IPS-18a (cell line): Measurements from ENCODE around the gene FCSK.
"Not testable (repeated sequence)": the region's sequence is repeated elsewhere in the genome, so short reads cannot be mapped to it uniquely, and the experiment has no call there.

ENCODE experiments used
- H3K27ac ChIP-seq: one replicate; pipeline ENCODE4 v1.5.1; 2013; ENCODE audit warnings: low read length
- H3K27me3 ChIP-seq: one replicate; pipeline ENCODE4 v1.6.1; 2013; ENCODE audit warnings: mild to moderate bottlenecking, low read length; ENCODE audit not compliant: control insufficient read depth, insufficient read depth
- H3K36me3 ChIP-seq: one replicate; pipeline ENCODE4 v1.6.1; 2013; ENCODE audit warnings: low read depth, low read length; ENCODE audit not compliant: control insufficient read depth
- H3K4me1 ChIP-seq: one replicate; pipeline ENCODE4 v1.6.1; 2013; ENCODE audit warnings: low read depth, low read length; ENCODE audit not compliant: control insufficient read depth
- H3K4me3 ChIP-seq: one replicate; pipeline ENCODE4 v1.5.1; 2013; ENCODE audit warnings: low read length
- H3K9ac ChIP-seq: one replicate; pipeline ENCODE4 v1.6.1; 2013; ENCODE audit warnings: mild to moderate bottlenecking, low read length, moderate library complexity
- H3K9me3 ChIP-seq: one replicate; pipeline ENCODE4 v1.6.1; 2013; ENCODE audit warnings: low read depth, low read length; ENCODE audit not compliant: control insufficient read depth

Gene FCSK

GRCh38 chr16:70442344-70442743 lies 12.1 kb upstream of the FCSK start:
- Histone ChIP-seq H3K27me3 (no peaks in the 10 kb centered on the region), H3K4me1 (peaks cover 12% of the 10 kb centered on the region), H3K4me3 (no peak overlapping the region), H3K36me3 (no peaks in the 10 kb centered on the region), H3K27ac (no peak overlapping the region), H3K9me3 (no peaks in the 10 kb centered on the region), H3K9ac (no peak overlapping the region)

GRCh38 chr16:70444249-70445063 lies 9.9 kb upstream of the FCSK start:
- Histone ChIP-seq H3K27ac (no peak overlapping the region), H3K27me3 (no peaks in the 10 kb centered on the region), H3K9ac (no peak overlapping the region), H3K36me3 (no peaks in the 10 kb centered on the region), H3K9me3 (no peaks in the 10 kb centered on the region), H3K4me3 (no peak overlapping the region), H3K4me1 (peaks cover 3% of the 10 kb centered on the region)

GRCh38 chr16:70448075-70448474 lies 6.3 kb upstream of the FCSK start:
- Histone ChIP-seq H3K9ac (no peak overlapping the region), H3K27ac (no peak overlapping the region), H3K4me3 (no peak overlapping the region), H3K36me3 (no peaks in the 10 kb centered on the region), H3K4me1 (peaks cover 3% of the 10 kb centered on the region), H3K9me3 (no peaks in the 10 kb centered on the region), H3K27me3 (no peaks in the 10 kb centered on the region)

GRCh38 chr16:70450142-70451003 lies 4.0 kb upstream of the FCSK start:
- not testable (repeated sequence) for H3K9me3 ChIP-seq, H3K4me3 ChIP-seq, H3K36me3 ChIP-seq, H3K27ac ChIP-seq, H3K9ac ChIP-seq, H3K27me3 ChIP-seq, H3K4me1 ChIP-seq

GRCh38 chr16:70451004-70451340 lies 3.4 kb upstream of the FCSK start:
- H3K27me3 ChIP-seq, H3K4me1 ChIP-seq, H3K9me3 ChIP-seq, H3K27ac ChIP-seq, H3K4me3 ChIP-seq, H3K9ac ChIP-seq, H3K36me3 ChIP-seq: not testable (repeated sequence)

- Histone ChIP-seq H3K4me3 (peak overlapping the region; percentile 88), H3K27ac (no peak overlapping the region), H3K36me3 (no peaks in the 10 kb centered on the region), H3K9ac (peak overlapping the region; percentile 86), H3K27me3 (no peaks in the 10 kb centered on the region), H3K9me3 (no peaks in the 10 kb centered on the region), H3K4me1 (peaks cover 4% of the 10 kb centered on the region)
Measured at GRCh38 chr16:70453117-70453891, 1.1 kb upstream of the FCSK start.

- peak overlapping the region; percentile 99 for H3K27ac ChIP-seq
- peak overlapping the region; percentile 86 for H3K9ac ChIP-seq
- H3K36me3 ChIP-seq: no peaks in the 10 kb centered on the region
- no peaks in the 10 kb centered on the region for H3K9me3 ChIP-seq
- no peaks in the 10 kb centered on the region for H3K27me3 ChIP-seq
- H3K4me1 ChIP-seq: peaks cover 4% of the 10 kb centered on the region
- H3K4me3 ChIP-seq: peak overlapping the region; percentile 88
Measured at GRCh38 chr16:70453892-70454221, 538 bp upstream of the FCSK start.

GRCh38 chr16:70455910-70456309 lies 1.5 kb downstream of the FCSK start:
- Histone ChIP-seq H3K4me1 (peaks cover 4% of the 10 kb centered on the region), H3K27me3 (no peaks in the 10 kb centered on the region), H3K9me3 (no peaks in the 10 kb centered on the region), H3K9ac (no peak overlapping the region), H3K27ac (no peak overlapping the region), H3K36me3 (no peaks in the 10 kb centered on the region), H3K4me3 (no peak overlapping the region)

- Histone ChIP-seq H3K9ac (no peak overlapping the region), H3K27ac (no peak overlapping the region), H3K27me3 (no peaks in the 10 kb centered on the region), H3K36me3 (no peaks in the 10 kb centered on the region), H3K4me1 (peaks cover 4% of the 10 kb centered on the region), H3K4me3 (no peak overlapping the region), H3K9me3 (no peaks in the 10 kb centered on the region)
Measured at GRCh38 chr16:70457446-70458166, 3.2 kb downstream of the FCSK start.

GRCh38 chr16:70460737-70461261 lies 6.4 kb downstream of the FCSK start:
- Histone ChIP-seq H3K27ac (no peak overlapping the region), H3K27me3 (no peaks in the 10 kb centered on the region), H3K9ac (no peak overlapping the region)

GRCh38 chr16:70463235-70463634 lies 8.8 kb downstream of the FCSK start:
- H3K9me3 ChIP-seq: no peaks in the 10 kb centered on the region
- no peaks in the 10 kb centered on the region for H3K36me3 ChIP-seq
- no peak overlapping the region for H3K9ac ChIP-seq
- H3K27ac ChIP-seq: no peak overlapping the region
- no peaks in the 10 kb centered on the region for H3K4me1 ChIP-seq
- H3K4me3 ChIP-seq: no peak overlapping the region
- H3K27me3 ChIP-seq: no peaks in the 10 kb centered on the region

More at GRCh38 chr16:70460737-70461261, 6.4 kb downstream of the FCSK start:
- Histone ChIP-seq H3K4me1 (no peaks in the 10 kb centered on the region), H3K36me3 (no peaks in the 10 kb centered on the region), H3K4me3 (no peak overlapping the region), H3K9me3 (no peaks in the 10 kb centered on the region)
